GM12878 (cell line): ENCODE measurements around the gene SUPT4H1. TPM values are rescaled to one million over a fixed set of nuclear protein-coding genes. Genes with fewer than 3 reads are reported as not detected.

Experiments
- ATAC-seq: fragments of 200-7000 bp; cut with Tn5 transposase; 3 replicates; pipeline ENCODE4 v1.9.1; 2020; ENCODE audit warnings: mild to moderate bottlenecking, moderate library complexity
- BruUV-seq: library from RNA; stranded (reverse); fragments of 400-500 nt; replicated peaks from 2 replicates; lab custom pipeline; 2021; lab: Mats Ljungman, UMichigan
- CTCF ChIA-PET: fragments of 300-600 bp; sonication (Branson Sonifier 250); formaldehyde crosslinking; extraction: SDS; loops from one replicate; lab custom pipeline; 2021; ENCODE audit warnings: inconsistent platforms; lab: Yijun Ruan, JAX
- POLR2A ChIA-PET: fragments of 350-600 bp; formaldehyde crosslinking; extraction: SDS; loops from one replicate; lab custom pipeline; 2021; ENCODE audit warnings: inconsistent platforms; lab: Charles Lee
- RAD21 ChIA-PET: fragments of 300-600 bp; sonication (Branson Sonifier 250); formaldehyde crosslinking; loops from one replicate; lab custom pipeline; 2023; ENCODE audit warnings: antibody characterized with exemption; ENCODE audit not compliant: unreplicated experiment; lab: Charles Lee
- SMC1A ChIA-PET: fragments of 300-600 bp; sonication (Branson Sonifier 250); formaldehyde crosslinking; loops from one replicate; lab custom pipeline; 2023; ENCODE audit not compliant: unreplicated experiment, uncharacterized antibody; lab: Charles Lee
- DNase-seq: peaks from one replicate; pipeline ENCODE4 v3.0.0-alpha.2; 2011; ENCODE audit warnings: low read depth, low spot score
- FAIRE-seq: peaks from 3 replicates; lab custom pipeline; 2011; peaks lifted over from hg19 to GRCh38; lab: Jason Lieb, UNC
- H2AFZ ChIP-seq: 2 replicates; pipeline ENCODE4 v1.6.0; 2011; ENCODE audit warnings: low read depth, low read length, control low read depth; ENCODE audit not compliant: control insufficient read depth
- H3K27ac ChIP-seq: 2 replicates; pipeline ENCODE4 v1.5.1; 2011; ENCODE audit warnings: control low read depth; ENCODE audit not compliant: control insufficient read depth, insufficient read depth
- H3K27me3 ChIP-seq, 2 experiments: replicated peaks in 1 of 2; 2 replicates each; pipeline versions ENCODE4 v1.6.0 to v1.6.1; 2011; ENCODE audit warnings: low read length in 1 of 2; ENCODE audit not compliant: control insufficient read depth in 2 of 2, insufficient read depth in 2 of 2
- H3K36me3 ChIP-seq, 2 experiments: 2 replicates each; pipeline ENCODE4 v1.5.1; 2011; ENCODE audit warnings: low read length in 1 of 2; ENCODE audit not compliant: control insufficient read depth in 2 of 2, insufficient read depth in 2 of 2
- H3K4me1 ChIP-seq: 2 replicates; pipeline ENCODE4 v1.6.1; 2011; ENCODE audit warnings: mild to moderate bottlenecking, low read length, moderate library complexity, mixed read lengths; ENCODE audit not compliant: control insufficient read depth, insufficient read depth
- H3K4me2 ChIP-seq: 2 replicates; pipeline ENCODE4 v1.6.0; 2011; ENCODE audit warnings: control low read depth; ENCODE audit not compliant: control insufficient read depth, insufficient read depth
- H3K4me3 ChIP-seq: fragments of 200-600 bp; sonication (generic); 2 replicates; pipeline ENCODE4 v1.5.1; 2016
- H3K79me2 ChIP-seq: 2 replicates; pipeline ENCODE4 v1.6.0; 2011; ENCODE audit warnings: low read length; ENCODE audit not compliant: control insufficient read depth, insufficient read depth
- H3K9ac ChIP-seq: 2 replicates; pipeline ENCODE4 v1.8.0; 2011; ENCODE audit warnings: low read length, control low read depth, mixed read lengths; ENCODE audit not compliant: control insufficient read depth, insufficient read depth
- H3K9me3 ChIP-seq: replicated peaks from 3 replicates; pipeline ENCODE4 v1.5.1; 2011; ENCODE audit warnings: mild to moderate bottlenecking, low read length; ENCODE audit not compliant: control insufficient read depth, insufficient read depth
- H4K20me1 ChIP-seq: 2 replicates; pipeline ENCODE4 v1.6.0; 2011; ENCODE audit not compliant: control insufficient read depth, insufficient read depth
- ASH2L ChIP-seq: fragments of 300-600, 200-600 bp; sonication (generic); IDR thresholded peaks from 2 replicates; pipeline ENCODE4 v1.6.1; 2017; ENCODE audit warnings: low read depth, mild to moderate bottlenecking, borderline replicate concordance
- BACH1 ChIP-seq: fragments of 450-650 bp; IDR thresholded peaks from 2 replicates; pipeline ENCODE4 v1.6.1; 2017; ENCODE audit warnings: mild to moderate bottlenecking, borderline replicate concordance
- CBX5 ChIP-seq: sonication (generic); IDR thresholded peaks from 2 replicates; pipeline ENCODE4 v1.6.1; 2016; ENCODE audit warnings: low read depth, moderate library complexity, mild to moderate bottlenecking, inconsistent platforms
- MLLT1 ChIP-seq: fragments of 450-650 bp; IDR thresholded peaks from 2 replicates; pipeline ENCODE4 v1.6.1; 2016; ENCODE audit warnings: mild to moderate bottlenecking
- NR2C1 ChIP-seq: fragments of 450-650 bp; IDR thresholded peaks from 2 replicates; pipeline ENCODE4 v1.6.1; 2017; ENCODE audit warnings: antibody characterized with exemption, mild to moderate bottlenecking, moderate library complexity
- PKNOX1 ChIP-seq: fragments of 450-650 bp; IDR thresholded peaks from 2 replicates; pipeline ENCODE4 v1.6.1; 2016; ENCODE audit warnings: mild to moderate bottlenecking
- SMARCA5 ChIP-seq: fragments of 450-650 bp; IDR thresholded peaks from 2 replicates; pipeline ENCODE4 v1.6.1; 2017; ENCODE audit warnings: mild to moderate bottlenecking
- YBX1 ChIP-seq: fragments of 450-650 bp; IDR thresholded peaks from 2 replicates; pipeline ENCODE4 v1.6.1; 2016; ENCODE audit warnings: antibody characterized with exemption
- ZNF687 ChIP-seq: fragments of 450-650 bp; IDR thresholded peaks from 2 replicates; pipeline ENCODE4 v1.6.1; 2017; ENCODE audit warnings: mild to moderate bottlenecking, moderate library complexity
- WGBS: methylation state at CpG from one replicate; pipeline ENCODE4 v1.1.6; 2016; ENCODE audit warnings: low lambda C conversion rate; ENCODE audit not compliant: insufficient replicate concordance, insufficient coverage; ENCODE audit errors: missing lambda C conversion rate; 5-methylcytosine and 5-hydroxymethylcytosine counted together
- in situ Hi-C: fragments of 300-500 bp; cut with MboI; formaldehyde crosslinking; loops from 9 replicates; pipeline ENCODE4 v1.14.3; 2018; ENCODE audit warnings: mixed read lengths
- intact Hi-C: fragments of 100-400 bp; cut with micrococcal nuclease; formaldehyde crosslinking; loops from one replicate; pipeline ENCODE4 v1.14.2; 2022; ENCODE audit not compliant: unreplicated experiment
- polyA plus RNA-seq, 11 experiments: library from polyadenylated mRNA; depleted of rRNA in 4 of 11; unstranded in 6 of 11; stranded (reverse) in 5 of 11; fragments of >200 nt; fragmentation: Nextera tagmentation in 4 of 11; fragmentation: Illumina TruSeq in 1 of 11; extraction: Ambion mirVana in 4 of 11; extraction: Trizol in 1 of 11; gene quantifications; 1 replicate in 1 of 11; 2 replicates in 10 of 11; pipeline versions ENCODE4 v1.2.1 to v1.2.3, GENCODE V29; 2011 to 2016; ENCODE audit warnings: inconsistent platforms in 2 of 11, missing spikeins in 2 of 11, low read depth in 1 of 11
- total RNA-seq, 4 experiments: library from RNA; depleted of rRNA in 3 of 4; stranded (reverse); fragments of >200 nt in 3 of 4; fragmentation: Illumina TruSeq in 1 of 4; extraction: Trizol in 1 of 4; gene quantifications; 2 replicates each; pipeline versions ENCODE4 v1.2.1 to v1.2.3, GENCODE V29; 2013 to 2021

The SUPT4H1 gene
- total and polyA plus RNA-seq, 10 of the 15 experiments (the other 5 are each of a cell fraction or from before 2014, with no cell fraction given), result 83.8 to 293 (median 128) TPM

- TF ChIP-seq ZNF687 (no peak; the same call in none of the 2 replicates), MLLT1 (peak; percentile 90)
Observed at GRCh38 chr17:58340405-58340876, 11.6 kb downstream of the SUPT4H1 start (continued).

- 0% methylated on average over 6 of the region's 6 CpGs for WGBS
- Histone ChIP-seq H4K20me1 (no peaks in the 10 kb centered on the region), H3K9me3 (no peaks in the 10 kb centered on the region), H3K27me3 (no peaks in the 10 kb centered on the region), H2AFZ (no peak overlapping the region), H3K36me3 (no peaks in the 10 kb centered on the region), H3K4me2 (peak overlapping the region; percentile 92), H3K4me1 (peaks cover 65% of the 10 kb centered on the region), H3K27ac (peak overlapping the region; percentile 100), H3K9ac (peak overlapping the region; percentile 99), H3K79me2 (peaks cover 93% of the 10 kb centered on the region), H3K4me3 (peak overlapping the region; percentile 81)
- SMC1A ChIA-PET, result interaction anchor here (1.2 to 10.3 kb wide), 8 partner anchors 6 to 76 kb away, joined by 3 to 249 read pairs (median 9); partner anchors contain the start of genes RNF43 and SUPT4H1
- no peak for FAIRE-seq
- intact Hi-C loops (loop anchor here (2.0 to 5.0 kb wide), 3 partner anchors 77 to 438 kb away; partner anchors contain the start of gene RNF43), in situ Hi-C loops (loop anchor here (10.0 kb wide), 1 partner anchor 1495 kb away; no protein-coding TSS in a partner anchor)
- CTCF ChIA-PET, result interaction anchor here (1.3 to 6.4 kb wide), 4 partner anchors 12 to 76 kb away, joined by 6 to 102 read pairs (median 10); partner anchors contain the start of genes RNF43 and SUPT4H1
- DNase-seq, result no peak
- no TSS peak for BruUV-seq
- POLR2A ChIA-PET, result interaction anchor here (0.6 to 18.5 kb wide), 7 partner anchors 6 to 1020 kb away, joined by 3 to 373 read pairs (median 61); partner anchors contain the start of genes RNF43, SUPT4H1 and TSPOAP1
- RAD21 ChIA-PET, result interaction anchor here (0.5 to 18.1 kb wide), 9 partner anchors 8 to 175 kb away, joined by 3 to 323 read pairs (median 28); partner anchors contain the start of genes RNF43, SUPT4H1 and TSPOAP1
- no peak for ATAC-seq
- no peak for TF ChIP-seq CBX5
- TF ChIP-seq ASH2L, result no peak
- TF ChIP-seq SMARCA5, result peak; percentile 21; the same call in 1 of the 2 replicates
- TF ChIP-seq MLLT1, result peak; percentile 3; the same call in 1 of the 2 replicates
- TF ChIP-seq YBX1, result no peak
- TF ChIP-seq NR2C1, result 0 out of 2 replicates have a peak, but pooled peaks have one; percentile 30
- TF ChIP-seq PKNOX1, result peak; percentile 84
- peak; percentile 32 for TF ChIP-seq BACH1
Observed at GRCh38 chr17:58339755-58340404, 12.1 kb downstream of the SUPT4H1 start.
